A549 (cell line): Measurements from ENCODE around the gene CHRNB1. TPM values are rescaled to one million over a fixed set of nuclear protein-coding genes. Genes with fewer than 3 reads are reported as not detected.

ENCODE experiments used
- ATAC-seq, 2 experiments: fragments of 200-7000 bp in 1 of 2; fragments of >200 bp in 1 of 2; cut with Nextera tagmentation in 1 of 2; cut with Tn5 transposase in 1 of 2; 3 replicates each; pipeline versions ENCODE4 v1.8.0 to v1.9.1; 2018 to 2020; ENCODE audit warnings: mild to moderate bottlenecking in 1 of 2, moderate library complexity in 1 of 2
- CTCF ChIA-PET: fragments of 300-600 bp; sonication (Branson Sonifier 250); formaldehyde crosslinking; extraction: SDS; loops from one replicate; lab custom pipeline; 2021; ENCODE audit warnings: antibody characterized with exemption, inconsistent platforms; lab: Yijun Ruan, JAX
- POLR2A ChIA-PET: fragments of 350-600 bp; formaldehyde crosslinking; extraction: SDS; loops from one replicate; lab custom pipeline; 2021; ENCODE audit warnings: antibody characterized with exemption, inconsistent platforms; lab: Yijun Ruan, JAX
- DNase-seq, 2 experiments: peaks; one replicate each; pipeline versions ENCODE4 v3.0.0 to v3.0.0-alpha.2; 2011 to 2016; ENCODE audit warnings: low read depth in 1 of 2, low spot score in 1 of 2
- FAIRE-seq: peaks from 2 replicates; lab custom pipeline; 2011; peaks lifted over from hg19 to GRCh38; lab: Jason Lieb, UNC
- H3K27ac ChIP-seq, 2 experiments: fragments of >200 bp; sonication (Bioruptor Twin); formaldehyde crosslinking; 3 replicates each; pipeline ENCODE4 v1.5.1; 2016 to 2017
- H3K4me1 ChIP-seq: fragments of >200 bp; sonication (Bioruptor Twin); formaldehyde crosslinking; 3 replicates; pipeline ENCODE4 v1.6.1; 2016
- H3K4me2 ChIP-seq: fragments of >200 bp; sonication (Bioruptor Twin); formaldehyde crosslinking; 3 replicates; pipeline ENCODE4 v1.6.1; 2016
- H3K4me3 ChIP-seq: fragments of >200 bp; sonication (Bioruptor Twin); formaldehyde crosslinking; 3 replicates; pipeline ENCODE4 v1.5.1; 2016
- H3K9me3 ChIP-seq: fragments of >200 bp; sonication (Bioruptor Twin); formaldehyde crosslinking; 3 replicates; pipeline ENCODE4 v1.6.1; 2016
- CBX2 ChIP-seq: fragments of 200-600 bp; sonication (generic); IDR thresholded peaks from 2 replicates; pipeline ENCODE4 v1.6.1; 2016; ENCODE audit warnings: low read depth, mild to moderate bottlenecking, borderline replicate concordance
- CEBPB ChIP-seq, 2 experiments: fragments of >200 bp in 1 of 2; sonication (Bioruptor Twin) in 1 of 2; formaldehyde crosslinking in 1 of 2; IDR thresholded peaks; 2 replicates each; pipeline ENCODE4 v1.6.1; 2012 to 2016
- CHD2 ChIP-seq: fragments of 150-350 bp; IDR thresholded peaks from 2 replicates; pipeline ENCODE4 v1.6.1; 2014; ENCODE audit warnings: low read length; ENCODE audit not compliant: partially characterized antibody
- EP300 ChIP-seq, 2 experiments: fragments of >200 bp; sonication (Bioruptor Twin); formaldehyde crosslinking; IDR thresholded peaks; 2 replicates in 1 of 2; 3 replicates in 1 of 2; pipeline ENCODE4 v1.6.1; 2016 to 2017
- ESRRA ChIP-seq: fragments of 150-350 bp; IDR thresholded peaks from 2 replicates; pipeline ENCODE4 v1.6.1; 2014; ENCODE audit warnings: mild to moderate bottlenecking, low read length, borderline replicate concordance
- FOSB ChIP-seq: fragments of 250-450 bp; sonication (Bioruptor Pico); IDR thresholded peaks from 2 replicates; pipeline ENCODE4 v1.5.0; 2020; ENCODE audit warnings: mild to moderate bottlenecking, moderate library complexity
- FOXS1 ChIP-seq: fragments of 250-450 bp; sonication (Bioruptor Pico); IDR thresholded peaks from 2 replicates; pipeline ENCODE4 v1.5.0; 2020; ENCODE audit warnings: mild to moderate bottlenecking, moderate library complexity
- GATA3 ChIP-seq: IDR thresholded peaks from 2 replicates; pipeline ENCODE4 v1.6.1; 2012; ENCODE audit warnings: borderline replicate concordance
- HDAC2 ChIP-seq: fragments of 200-600 bp; sonication (generic); IDR thresholded peaks from 2 replicates; pipeline ENCODE4 v1.6.1; 2016
- HES2 ChIP-seq: fragments of >200 bp; sonication (Bioruptor Twin); formaldehyde crosslinking; IDR thresholded peaks from 2 replicates; pipeline ENCODE4 v1.6.1; 2016
- HOXA7 ChIP-seq: fragments of 250-450 bp; sonication (Bioruptor Pico); IDR thresholded peaks from 2 replicates; pipeline ENCODE4 v1.5.0; 2020; ENCODE audit warnings: mild to moderate bottlenecking, moderate library complexity
- JUN ChIP-seq, 2 experiments: fragments of >200 bp; sonication (Bioruptor Twin); formaldehyde crosslinking; IDR thresholded peaks; 2 replicates in 1 of 2; 3 replicates in 1 of 2; pipeline ENCODE4 v1.6.1; 2016 to 2017
- JUNB ChIP-seq: fragments of >200 bp; sonication (Bioruptor Twin); formaldehyde crosslinking; IDR thresholded peaks from 2 replicates; pipeline ENCODE4 v1.6.1; 2016
- KDM5A ChIP-seq: fragments of 200-600 bp; sonication (generic); IDR thresholded peaks from 2 replicates; pipeline ENCODE4 v1.6.1; 2016; ENCODE audit warnings: antibody characterized with exemption, mild to moderate bottlenecking
- NFE2L2 ChIP-seq: fragments of 150-350 bp; conservative IDR thresholded peaks from 2 replicates; pipeline ENCODE4 v1.6.1; 2014; ENCODE audit warnings: low read length
- PBX3 ChIP-seq: IDR thresholded peaks from 2 replicates; pipeline ENCODE4 v1.6.1; 2012
- PHF8 ChIP-seq: fragments of 200-600 bp; sonication (generic); IDR thresholded peaks from 2 replicates; pipeline ENCODE4 v1.6.1; 2016; ENCODE audit warnings: low read depth, mild to moderate bottlenecking, antibody characterized with exemption, moderate library complexity, borderline replicate concordance
- POLR2AphosphoS2 ChIP-seq: conservative IDR thresholded peaks from 2 replicates; pipeline ENCODE4 v1.6.1; 2012; ENCODE audit warnings: low read length, improper control_type of control experiment, inconsistent platforms
- RFX5 ChIP-seq: fragments of 450-650 bp; IDR thresholded peaks from 2 replicates; pipeline ENCODE4 v1.7.1; 2014; ENCODE audit warnings: antibody characterized with exemption, mild to moderate bottlenecking, moderate library complexity
- SMC3 ChIP-seq: fragments of >200 bp; sonication (Bioruptor Twin); formaldehyde crosslinking; IDR thresholded peaks from 3 replicates; pipeline ENCODE4 v1.6.1; 2018; ENCODE audit warnings: inconsistent platforms
- TFCP2L1 ChIP-seq: fragments of 250-450 bp; sonication (Bioruptor Pico); IDR thresholded peaks from 2 replicates; pipeline ENCODE4 v1.5.0; 2021; ENCODE audit warnings: mild to moderate bottlenecking
- ZNF302 ChIP-seq: fragments of 250-450 bp; sonication (Bioruptor Pico); IDR thresholded peaks from 2 replicates; pipeline ENCODE4 v1.9.0; 2021; ENCODE audit warnings: inconsistent platforms, mild to moderate bottlenecking, moderate library complexity
- WGBS: methylation state at CpG from one replicate; pipeline ENCODE4 v1.1.6; 2017; ENCODE audit errors: missing lambda C conversion rate; 5-methylcytosine and 5-hydroxymethylcytosine counted together
- polyA plus RNA-seq, 4 experiments: library from polyadenylated mRNA; depleted of rRNA in 3 of 4; stranded (reverse); fragments of >200 nt; fragmentation: RNase III in 1 of 4; extraction: RNeasy Plus Mini Kit Qiagen cat#74134 plus additional on column Dnase treatment in 1 of 4; gene quantifications; 2 replicates in 3 of 4; 3 replicates in 1 of 4; pipeline ENCODE4 v1.2.3, GENCODE V29; 2011 to 2017
- TF ChIP-seq, protein P1 (sequence below): fragments of 250-450 bp; sonication (Bioruptor Pico); IDR thresholded peaks from 2 replicates; pipeline ENCODE4 v1.5.0; 2020; ENCODE audit warnings: low read depth, mild to moderate bottlenecking, moderate library complexity
- TF ChIP-seq, protein P2 (sequence below): fragments of >200 bp; sonication (Bioruptor Twin); formaldehyde crosslinking; IDR thresholded peaks from 3 replicates; pipeline ENCODE4 v1.6.1; 2016

CHRNB1 gene
- polyA plus RNA-seq, 2 of the 4 experiments (the other 2 are of a cell fraction), result 6.5 to 8.4 TPM

DNA sequence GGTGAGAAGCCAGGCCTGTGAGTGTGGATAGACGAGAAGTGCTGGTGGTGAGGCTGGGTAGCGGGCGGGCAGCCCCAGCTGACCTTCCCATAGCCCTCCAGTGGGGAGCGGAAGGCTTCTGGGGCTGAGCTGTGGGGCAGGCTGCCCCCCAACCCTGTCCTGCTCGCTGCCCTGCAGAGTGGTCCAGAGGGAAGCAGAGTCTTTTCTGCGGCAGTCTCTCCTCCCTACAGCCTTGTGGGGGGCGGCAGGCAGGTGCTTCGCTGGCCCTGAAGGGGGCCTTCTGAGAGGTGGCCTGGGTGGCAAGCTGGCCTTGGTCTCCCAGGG, 33.5 kb upstream of the CHRNB1 start (continued):
- TF ChIP-seq SMC3, result no peak
- TF ChIP-seq POLR2AphosphoS2, result no peak
- TF ChIP-seq JUN (IDR thresholded peaks at IDR 0.05), result no peak
- TF ChIP-seq TFCP2L1 (CRISPR knock-in tag), result no peak
- TF ChIP-seq ESRRA, result no peak
- no peak for TF ChIP-seq CEBPB (IDR thresholded peaks at IDR 0.05)
- no peak for TF ChIP-seq FOSB (CRISPR knock-in tag)

DNA sequence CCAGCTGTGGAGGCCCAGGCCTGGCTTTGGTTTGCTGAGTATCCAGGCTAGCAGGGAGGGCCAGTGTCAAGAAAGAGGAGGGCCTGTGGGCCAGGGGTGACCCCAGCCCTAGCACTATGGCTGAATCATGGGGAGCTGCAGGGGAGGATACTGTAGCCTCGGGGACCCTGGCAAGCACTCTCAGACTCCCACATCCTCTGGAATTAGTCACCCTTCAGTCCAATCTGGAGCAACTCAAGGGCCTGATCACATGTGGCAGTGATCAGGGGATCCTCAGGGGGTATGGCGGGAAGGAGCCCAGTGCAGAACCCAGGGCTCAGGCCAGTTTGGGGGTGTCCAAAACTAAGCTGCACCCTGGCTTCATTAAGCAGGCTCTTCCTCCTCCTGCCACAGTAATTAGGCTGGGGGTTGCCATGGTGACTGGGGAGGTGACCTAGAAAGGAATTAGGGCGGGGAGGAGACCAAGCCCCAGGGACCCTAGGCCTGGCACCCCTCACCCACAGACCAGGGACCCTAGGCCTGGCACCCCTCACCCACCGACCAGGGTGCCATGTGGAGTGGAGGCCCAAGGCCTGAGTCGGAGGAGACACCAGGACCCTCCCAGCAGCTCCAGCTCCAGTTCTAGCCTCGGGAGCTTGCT, 31.4 kb upstream of the CHRNB1 start:
- H3K27ac ChIP-seq, result no peak overlapping the region
- H3K4me3 ChIP-seq, result no peak overlapping the region
- no peaks in the 10 kb centered on the region for H3K9me3 ChIP-seq
- no peak for DNase-seq
- POLR2A ChIA-PET, result no interaction called here
- ATAC-seq, result no peak
- H3K4me2 ChIP-seq, result no peak overlapping the region
- no peak for FAIRE-seq
- H3K4me1 ChIP-seq, result 0 out of 3 replicates have a peak, but pooled peaks cover 3% of the 10 kb centered on the region
- 73% methylated on average over 6 of the region's 6 CpGs for WGBS
- CTCF ChIA-PET, result interaction anchor here (0.6 to 1.6 kb wide), 6 partner anchors 11 to 502 kb away, joined by 3 to 7 read pairs (median 4); no protein-coding TSS in a partner anchor
- no peak for TF ChIP-seq ZNF302 (CRISPR knock-in tag)
- no peak for TF ChIP-seq PBX3
- TF ChIP-seq HDAC2, result no peak

- no peak for DNase-seq
- Histone ChIP-seq H3K4me1 (0 out of 3 replicates have a peak, but pooled peaks cover 3% of the 10 kb centered on the region), H3K4me3 (no peak overlapping the region), H3K9me3 (no peaks in the 10 kb centered on the region), H3K27ac (no peak overlapping the region), H3K4me2 (no peak overlapping the region)
- WGBS, result 87% methylated on average over 13 of the region's 14 CpGs
- TF ChIP-seq JUNB (no peak), CHD2 (no peak), CBX2 (no peak), RFX5 (no peak), CEBPB (IDR thresholded peaks at IDR 0.05) (no peak), FOXS1 (CRISPR knock-in tag) (no peak), GATA3 (no peak), EP300 (IDR thresholded peaks at IDR 0.05) (no peak)
- TF ChIP-seq, protein P1, sequence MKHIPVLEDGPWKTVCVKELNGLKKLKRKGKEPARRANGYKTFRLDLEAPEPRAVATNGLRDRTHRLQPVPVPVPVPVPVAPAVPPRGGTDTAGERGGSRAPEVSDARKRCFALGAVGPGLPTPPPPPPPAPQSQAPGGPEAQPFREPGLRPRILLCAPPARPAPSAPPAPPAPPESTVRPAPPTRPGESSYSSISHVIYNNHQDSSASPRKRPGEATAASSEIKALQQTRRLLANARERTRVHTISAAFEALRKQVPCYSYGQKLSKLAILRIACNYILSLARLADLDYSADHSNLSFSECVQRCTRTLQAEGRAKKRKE, result no peak
- TF ChIP-seq, protein P2, sequence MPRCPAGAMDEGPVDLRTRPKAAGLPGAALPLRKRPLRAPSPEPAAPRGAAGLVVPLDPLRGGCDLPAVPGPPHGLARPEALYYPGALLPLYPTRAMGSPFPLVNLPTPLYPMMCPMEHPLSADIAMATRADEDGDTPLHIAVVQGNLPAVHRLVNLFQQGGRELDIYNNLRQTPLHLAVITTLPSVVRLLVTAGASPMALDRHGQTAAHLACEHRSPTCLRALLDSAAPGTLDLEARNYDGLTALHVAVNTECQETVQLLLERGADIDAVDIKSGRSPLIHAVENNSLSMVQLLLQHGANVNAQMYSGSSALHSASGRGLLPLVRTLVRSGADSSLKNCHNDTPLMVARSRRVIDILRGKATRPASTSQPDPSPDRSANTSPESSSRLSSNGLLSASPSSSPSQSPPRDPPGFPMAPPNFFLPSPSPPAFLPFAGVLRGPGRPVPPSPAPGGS, result no peak
- CTCF ChIA-PET, result interaction anchor here (1.5 kb wide), 1 partner anchor 9 kb away, joined by 3 read pairs; no protein-coding TSS in a partner anchor
- FAIRE-seq, result no peak
- no peak for ATAC-seq
- POLR2A ChIA-PET, result no interaction called here
These were observed 30.0 kb upstream of the CHRNB1 start for GRCh38 chr17:7414837-7415236.

- Histone ChIP-seq H3K9me3 (no peaks in the 10 kb centered on the region), H3K4me1 (0 out of 3 replicates have a peak, but pooled peaks cover 3% of the 10 kb centered on the region), H3K27ac (no peak overlapping the region), H3K4me3 (no peak overlapping the region), H3K4me2 (no peak overlapping the region)
- DNase-seq, result no peak
- FAIRE-seq, result no peak
- CTCF ChIA-PET, result interaction anchor here (0.8 to 2.1 kb wide), 2 partner anchors 9 to 21 kb away, joined by 3 to 9 read pairs; no protein-coding TSS in a partner anchor
- POLR2A ChIA-PET, result no interaction called here
- ATAC-seq, result no peak
- no peak for TF ChIP-seq POLR2AphosphoS2
- TF ChIP-seq CBX2, result no peak
- TF ChIP-seq HES2, result no peak
- no peak for TF ChIP-seq GATA3
- no peak for TF ChIP-seq NFE2L2
- TF ChIP-seq TFCP2L1 (CRISPR knock-in tag), result no peak
- TF ChIP-seq KDM5A, result no peak
- TF ChIP-seq PHF8, result no peak
- no peak for TF ChIP-seq HOXA7 (CRISPR knock-in tag)
- 91% methylated on average over 23 of the region's 23 CpGs for WGBS
These were observed 29.1 kb upstream of the CHRNB1 start for GRCh38 chr17:7415784-7416183.
